Smooth muscle cell (in vitro differentiated cells): ENCODE results near the gene CAMKMT. TPM values are rescaled to one million over a fixed set of nuclear protein-coding genes. Genes with fewer than 3 reads are reported as not detected.

Source experiments
- DNase-seq: peaks from one replicate; lab custom pipeline; 2025; ENCODE audit not compliant: unreplicated experiment; lab: John Stamatoyannopoulos, UW
- H2AFZ ChIP-seq: fragments of 200-600 bp; sonication (generic); 2 replicates; pipeline ENCODE4 v1.6.0; 2016; ENCODE audit warnings: antibody characterized with exemption, low read depth, mild to moderate bottlenecking
- H3F3A ChIP-seq: fragments of 200-600 bp; sonication (generic); 2 replicates; pipeline ENCODE4 v1.6.0; 2017; ENCODE audit warnings: antibody characterized with exemption, low read depth
- H3K27ac ChIP-seq: fragments of 200-600 bp; sonication (generic); 2 replicates; pipeline ENCODE4 v1.5.1; 2016; ENCODE audit warnings: low read depth, mild to moderate bottlenecking
- H3K27me3 ChIP-seq: fragments of 200-600 bp; sonication (generic); 2 replicates; pipeline ENCODE4 v1.6.1; 2016; ENCODE audit warnings: low read depth, mild to moderate bottlenecking
- H3K36me3 ChIP-seq: fragments of 200-600 bp; sonication (generic); 2 replicates; pipeline ENCODE4 v1.5.1; 2016; ENCODE audit warnings: low read depth
- H3K4me1 ChIP-seq: fragments of 200-600 bp; sonication (generic); 2 replicates; pipeline ENCODE4 v1.5.1; 2016; ENCODE audit warnings: low read depth
- H3K4me2 ChIP-seq: fragments of 200-600 bp; sonication (generic); 2 replicates; pipeline ENCODE4 v1.6.0; 2016; ENCODE audit warnings: mild to moderate bottlenecking
- H3K4me3 ChIP-seq: fragments of 200-600 bp; sonication (generic); 2 replicates; pipeline ENCODE4 v1.5.1; 2016; ENCODE audit warnings: mild to moderate bottlenecking
- H3K79me2 ChIP-seq: fragments of 200-600 bp; sonication (generic); 2 replicates; pipeline ENCODE4 v1.6.0; 2016; ENCODE audit warnings: low read depth, mild to moderate bottlenecking
- H3K9ac ChIP-seq: fragments of 200-600 bp; sonication (generic); 2 replicates; pipeline ENCODE4 v1.6.0; 2016; ENCODE audit warnings: low read depth
- H3K9me3 ChIP-seq: fragments of 200-600 bp; sonication (generic); replicated peaks from 2 replicates; pipeline ENCODE4 v1.5.1; 2016; ENCODE audit warnings: low read depth
- H4K20me1 ChIP-seq: fragments of 200-600 bp; sonication (generic); 2 replicates; pipeline ENCODE4 v1.6.0; 2016; ENCODE audit warnings: low read depth
- CTCF ChIP-seq: fragments of 200-600 bp; sonication (generic); IDR thresholded peaks from 2 replicates; pipeline ENCODE4 v1.5.1; 2017; ENCODE audit warnings: borderline replicate concordance, mild to moderate bottlenecking, antibody characterized with exemption; ENCODE audit not compliant: insufficient read depth, poor library complexity, severe bottlenecking
- WGBS: methylation state at CpG from one replicate; pipeline ENCODE4 v1.1.7; 2016; ENCODE audit warnings: low lambda C conversion rate; 5-methylcytosine and 5-hydroxymethylcytosine counted together
- polyA plus RNA-seq: library from polyadenylated mRNA; unstranded; fragments of >200 nt; fragmentation: Nextera tagmentation; extraction: Ambion mirVana; gene quantifications from 2 replicates; pipeline ENCODE4 v1.2.1, GENCODE V29; 2016
- total RNA-seq: library from RNA; depleted of rRNA; stranded (reverse); fragments of >200 nt; gene quantifications from 2 replicates; pipeline ENCODE4 v1.2.3, GENCODE V29; 2014

CAMKMT gene
- total and polyA plus RNA-seq, 2 experiments from 2014 or later: 7.2 to 7.6 TPM

GRCh38 chr2:44700824-44701223 lies 339.1 kb downstream of the CAMKMT start:
- Histone ChIP-seq H3K9me3 (no peaks in the 10 kb centered on the region), H3K4me1 (peaks cover 19% of the 10 kb centered on the region), H3K79me2 (no peaks in the 10 kb centered on the region), H3K27me3 (no peaks in the 10 kb centered on the region), H2AFZ (no peak overlapping the region), H3K36me3 (no peaks in the 10 kb centered on the region), H3K4me3 (no peak overlapping the region), H3K9ac (no peak overlapping the region), H3K27ac (no peak overlapping the region), H3K4me2 (no peak overlapping the region), H4K20me1 (no peaks in the 10 kb centered on the region), H3F3A (no peaks in the 10 kb centered on the region)
- 92% methylated on average over 5 of the region's 5 CpGs for WGBS
- no peak for DNase-seq
- TF ChIP-seq CTCF: no peak

- Histone ChIP-seq H2AFZ (no peak overlapping the region), H3K36me3 (no peaks in the 10 kb centered on the region), H3K4me1 (peaks cover 57% of the 10 kb centered on the region), H3K9ac (no peak overlapping the region), H3K27me3 (no peaks in the 10 kb centered on the region), H3K9me3 (no peaks in the 10 kb centered on the region), H3K27ac (no peak overlapping the region), H4K20me1 (no peaks in the 10 kb centered on the region), H3F3A (no peaks in the 10 kb centered on the region), H3K4me3 (no peak overlapping the region), H3K4me2 (no peak overlapping the region), H3K79me2 (no peaks in the 10 kb centered on the region)
- 64% methylated on average over 5 of the region's 5 CpGs for WGBS
- TF ChIP-seq CTCF: no peak
- DNase-seq: no peak
Measured at GRCh38 chr2:44705356-44705755, 343.6 kb downstream of the CAMKMT start.

GRCh38 chr2:44705876-44706480 lies 344.2 kb downstream of the CAMKMT start:
- TF ChIP-seq CTCF: no peak
- 94% methylated on average over 10 of the region's 10 CpGs for WGBS
- Histone ChIP-seq H3K9me3 (no peaks in the 10 kb centered on the region), H3F3A (no peaks in the 10 kb centered on the region), H3K27me3 (no peaks in the 10 kb centered on the region), H3K4me1 (peaks cover 57% of the 10 kb centered on the region), H3K79me2 (no peaks in the 10 kb centered on the region), H3K36me3 (no peaks in the 10 kb centered on the region), H3K4me2 (no peak overlapping the region), H2AFZ (no peak overlapping the region), H3K9ac (no peak overlapping the region), H4K20me1 (no peaks in the 10 kb centered on the region), H3K4me3 (no peak overlapping the region), H3K27ac (no peak overlapping the region)
- DNase-seq: no peak

- H3K9me3 ChIP-seq: no peaks in the 10 kb centered on the region
- no peak overlapping the region for H3K9ac ChIP-seq
- TF ChIP-seq CTCF: no peak
- H3K27me3 ChIP-seq: no peaks in the 10 kb centered on the region
- no peak overlapping the region for H3K4me2 ChIP-seq
- H4K20me1 ChIP-seq: no peaks in the 10 kb centered on the region
- no peak overlapping the region for H3K4me3 ChIP-seq
- no peak for DNase-seq
- WGBS: 90% methylated on average over 10 of the region's 10 CpGs
- no peaks in the 10 kb centered on the region for H3K36me3 ChIP-seq
- H3K4me1 ChIP-seq: peaks cover 57% of the 10 kb centered on the region
- H2AFZ ChIP-seq: no peak overlapping the region
- H3F3A ChIP-seq: no peaks in the 10 kb centered on the region
- H3K27ac ChIP-seq: no peak overlapping the region
- no peaks in the 10 kb centered on the region for H3K79me2 ChIP-seq
Measured at GRCh38 chr2:44706681-44707553, 345.2 kb downstream of the CAMKMT start.
